HG03354 (cell line): ENCODE results near the gene ANKRD31.
"Not testable (repeated sequence)": the region's sequence is repeated elsewhere in the genome, so short reads cannot be mapped to it uniquely, and the experiment has no call there.

ENCODE experiments used
- ATAC-seq: cut with Tn5 transposase; IDR thresholded peaks from one replicate; pipeline ENCODE4 v1.9.1; 2021; ENCODE audit warnings: mild to moderate bottlenecking; ENCODE audit not compliant: unreplicated experiment, poor library complexity, severe bottlenecking

ANKRD31 gene

DNA sequence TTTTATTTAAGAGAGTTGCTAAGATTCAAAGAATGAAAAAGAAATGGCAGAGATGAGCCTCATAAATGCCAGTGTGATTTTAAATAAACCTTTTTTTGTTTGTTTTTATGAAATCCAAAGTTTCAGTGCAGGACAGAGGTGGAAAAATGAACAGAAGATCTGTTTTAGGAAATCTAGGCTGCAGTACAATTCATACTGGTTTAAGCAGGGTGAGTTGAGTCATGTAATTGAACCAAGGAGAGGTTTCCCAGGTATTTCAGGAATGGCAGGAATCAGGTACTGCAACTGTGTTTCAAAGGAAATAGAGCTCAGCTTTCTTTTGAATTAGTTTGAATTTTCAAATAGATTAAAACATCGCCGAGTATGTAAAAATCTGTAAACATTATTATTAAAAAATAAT, 3.0 kb upstream of the ANKRD31 start:
- no peak for ATAC-seq

DNA sequence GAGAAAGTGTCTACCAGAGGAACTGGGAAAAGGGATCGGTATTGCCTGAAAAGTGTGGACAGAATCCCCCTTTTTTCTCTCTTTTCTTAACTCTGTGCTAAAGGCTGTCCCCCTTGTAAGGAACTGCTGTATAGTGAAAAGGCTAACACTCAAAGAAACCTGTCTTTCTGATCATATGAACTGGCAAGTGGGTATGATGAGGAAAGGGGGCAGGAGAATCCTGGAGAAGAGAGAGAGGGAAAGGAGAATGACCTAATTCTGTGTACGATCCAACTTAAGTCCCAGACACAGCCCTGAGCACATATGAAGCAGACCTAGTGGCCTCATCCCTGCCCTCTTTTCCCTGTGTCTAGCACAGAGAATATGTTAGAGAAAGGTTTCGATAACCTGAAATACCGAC, 967 bp downstream of the ANKRD31 start:
- ATAC-seq = no peak

DNA sequence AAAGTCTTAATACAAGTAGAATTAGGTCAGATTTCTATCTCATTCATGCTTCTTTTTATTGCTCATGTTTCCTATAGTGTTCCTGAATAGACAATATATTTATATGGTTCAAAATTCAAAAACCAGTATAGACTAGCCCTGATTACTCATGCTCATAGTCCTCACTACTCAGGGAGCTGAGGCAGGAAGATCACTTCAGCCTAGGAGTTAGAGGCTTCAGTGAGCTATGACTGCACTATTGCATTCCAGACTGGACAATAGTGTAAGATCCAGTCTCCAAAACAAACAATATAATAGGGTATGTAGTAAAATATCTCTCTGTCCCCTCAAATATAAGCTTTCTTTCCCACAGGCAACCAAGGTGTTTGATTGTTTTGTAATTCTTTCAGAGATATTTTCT, 2.4 kb downstream of the ANKRD31 start:
- ATAC-seq = no peak

DNA sequence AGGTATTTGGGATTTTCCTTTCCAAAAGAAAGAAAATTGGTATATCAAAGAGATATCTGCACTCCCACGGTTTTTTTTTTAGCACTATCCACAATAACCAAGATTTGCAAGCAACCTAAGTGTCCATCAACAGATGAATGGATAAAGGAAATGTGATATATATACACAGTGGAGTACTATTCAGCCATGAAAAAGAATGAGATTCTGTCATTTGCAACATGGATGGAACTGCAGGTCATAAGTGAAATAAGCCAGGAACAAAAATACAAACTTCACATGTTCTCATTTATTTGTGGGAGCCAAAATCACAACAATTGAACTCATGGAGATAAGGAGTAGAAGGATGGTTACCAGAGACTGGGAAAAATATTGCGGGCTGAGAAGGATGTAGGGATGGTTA, 9.8 kb downstream of the ANKRD31 start:
- no peak for ATAC-seq

DNA sequence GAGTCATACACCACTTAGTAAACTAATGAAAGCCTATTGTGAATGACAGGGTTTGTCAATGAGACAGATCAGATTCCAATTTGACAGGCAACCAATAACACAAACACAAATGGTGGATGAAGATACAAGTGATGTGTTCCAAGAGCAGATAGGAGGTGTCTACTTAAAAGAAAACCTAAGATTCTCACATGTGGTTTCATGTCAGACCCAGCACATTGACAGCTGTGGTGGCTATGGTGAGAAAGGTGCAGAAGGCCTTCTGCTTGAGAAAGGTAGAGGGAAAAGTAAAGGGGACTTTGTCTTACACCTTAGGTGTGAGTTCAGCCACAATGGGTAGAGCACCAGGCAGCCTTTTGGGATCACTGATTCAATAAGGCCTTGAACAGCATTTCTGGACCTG, 11.2 kb downstream of the ANKRD31 start:
- ATAC-seq = no peak

DNA sequence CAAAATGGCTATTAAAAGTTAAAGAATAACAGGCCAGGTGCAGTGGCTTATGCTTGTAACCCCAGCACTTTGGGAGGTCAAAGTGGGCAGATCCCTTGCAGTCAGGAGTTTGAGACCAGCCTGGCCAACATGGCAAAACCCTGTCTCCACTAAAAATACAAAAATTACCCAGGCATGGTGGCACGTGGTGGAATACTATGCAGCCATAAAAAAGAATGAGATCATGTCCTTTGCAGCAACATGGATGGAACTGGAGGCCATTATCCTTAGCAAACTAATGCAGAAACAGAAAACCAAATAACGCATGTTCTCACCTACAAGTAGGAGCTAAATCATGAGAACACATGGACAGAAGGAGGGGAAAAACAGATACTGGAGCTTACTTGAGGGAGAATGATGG, 15.9 kb downstream of the ANKRD31 start:
- ATAC-seq = not testable (repeated sequence)

DNA sequence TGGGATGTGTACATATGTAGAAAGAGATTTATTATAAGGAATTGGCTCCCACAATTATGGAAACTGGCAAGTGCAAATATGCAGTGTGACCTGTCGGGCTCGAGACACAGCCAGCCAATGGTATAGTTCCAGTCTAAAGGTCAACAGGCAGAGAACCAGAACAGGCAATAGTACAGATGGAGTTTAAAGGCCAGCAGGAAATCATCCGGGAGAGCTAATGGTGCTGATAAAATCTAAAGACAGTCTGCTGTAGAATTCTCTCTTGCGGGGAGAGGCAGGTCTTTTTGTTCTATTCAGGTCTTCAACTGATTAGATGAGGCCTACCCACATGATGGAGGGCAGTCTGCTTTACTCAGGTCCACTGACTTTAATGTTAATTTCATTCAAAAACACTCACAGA, 21.8 kb downstream of the ANKRD31 start:
- ATAC-seq = no peak

DNA sequence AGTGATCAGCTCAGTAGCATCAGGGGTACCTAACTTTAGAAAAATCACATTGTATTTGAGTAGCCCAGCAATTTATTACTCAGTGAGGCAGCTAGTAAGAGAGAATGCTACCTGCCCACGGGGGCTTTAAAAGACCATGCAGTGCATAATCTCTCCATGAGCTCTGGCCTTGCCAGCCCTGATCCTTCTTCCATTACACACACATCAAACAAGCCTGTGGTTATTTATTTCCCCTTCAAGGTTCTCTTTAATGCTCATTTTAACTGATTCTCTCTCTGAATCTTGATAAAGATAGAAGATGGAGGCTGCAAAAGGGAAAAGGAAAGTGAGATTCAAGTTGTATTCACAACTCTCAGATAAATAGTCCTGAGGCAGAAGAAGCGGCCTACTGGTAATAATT, 22.3 kb downstream of the ANKRD31 start:
- no peak for ATAC-seq

DNA sequence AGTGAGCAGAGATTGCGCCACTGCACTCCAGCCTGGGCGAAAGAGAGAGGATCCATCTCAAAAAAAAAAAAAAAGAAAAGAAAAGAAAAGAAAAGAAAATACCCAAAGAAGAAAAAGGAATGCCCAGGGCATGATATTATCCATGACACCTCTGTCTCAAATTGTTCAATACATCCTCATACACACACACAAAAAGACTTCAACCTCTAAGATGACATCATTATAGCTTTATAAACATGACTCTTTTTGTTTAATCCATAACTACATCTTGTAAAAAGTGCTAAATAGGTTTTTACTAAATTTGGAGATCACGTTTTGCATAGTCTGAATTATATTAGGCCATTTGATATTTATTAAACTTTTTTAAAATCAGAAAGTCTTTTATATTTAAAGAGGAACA, 33.1 kb downstream of the ANKRD31 start:
- ATAC-seq = no peak

DNA sequence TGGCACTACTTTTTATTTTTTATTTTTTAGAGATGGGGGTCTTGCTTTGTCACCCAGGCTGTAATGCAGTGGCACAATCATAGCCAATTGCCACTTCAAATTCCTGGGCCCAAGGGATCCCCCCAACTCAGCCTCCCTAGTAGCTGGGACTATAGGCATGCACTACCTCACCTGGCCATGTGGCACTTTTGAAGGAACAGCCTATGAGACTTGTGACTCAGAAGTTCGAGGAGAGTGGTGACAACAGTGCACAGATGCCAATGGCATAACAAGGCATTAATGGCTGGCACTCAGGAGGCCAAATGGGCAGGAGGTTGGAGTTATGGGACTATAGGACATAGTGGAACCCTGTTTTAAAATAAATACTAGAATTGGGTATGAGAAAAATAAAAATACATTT, 33.7 kb downstream of the ANKRD31 start:
- ATAC-seq = no peak

DNA sequence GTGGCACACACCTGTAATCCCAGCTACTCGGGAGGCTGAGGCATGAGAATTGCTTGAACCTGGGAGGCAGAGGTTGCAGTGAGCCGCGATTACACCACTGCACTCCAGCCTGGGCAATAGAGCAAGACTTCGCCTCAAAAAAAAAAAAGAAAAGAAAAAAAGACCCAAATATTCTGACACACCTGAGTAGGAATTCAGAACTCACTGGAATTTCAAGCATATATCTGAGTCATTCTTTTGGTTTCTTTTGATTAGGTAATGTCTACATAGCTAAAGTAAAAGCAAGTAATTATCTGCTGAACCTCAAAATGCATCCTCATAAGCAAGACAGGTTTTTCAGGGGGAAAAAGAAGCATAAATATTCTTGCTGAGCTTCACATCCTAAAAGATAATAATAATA, 35.9 kb downstream of the ANKRD31 start:
- ATAC-seq = no peak

DNA sequence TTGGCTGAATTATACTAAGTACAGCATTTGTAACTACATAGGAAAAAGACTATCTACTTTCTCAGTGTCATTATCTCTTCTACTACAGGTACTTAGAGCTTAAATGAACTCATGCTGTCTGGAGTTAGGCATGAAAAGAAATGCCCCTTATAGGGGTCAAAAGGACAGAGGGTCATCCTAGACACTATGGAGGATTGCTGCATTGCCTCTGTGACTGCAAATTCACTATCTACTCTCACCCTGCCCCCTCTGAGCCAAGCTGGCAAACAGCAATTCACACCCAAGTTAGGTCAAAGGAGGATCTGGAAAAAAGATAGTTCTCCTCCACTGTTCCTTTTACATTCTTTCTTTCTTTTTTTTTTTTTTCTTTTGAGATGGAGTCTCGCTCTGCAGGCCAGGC, 36.7 kb downstream of the ANKRD31 start:
- ATAC-seq = no peak

DNA sequence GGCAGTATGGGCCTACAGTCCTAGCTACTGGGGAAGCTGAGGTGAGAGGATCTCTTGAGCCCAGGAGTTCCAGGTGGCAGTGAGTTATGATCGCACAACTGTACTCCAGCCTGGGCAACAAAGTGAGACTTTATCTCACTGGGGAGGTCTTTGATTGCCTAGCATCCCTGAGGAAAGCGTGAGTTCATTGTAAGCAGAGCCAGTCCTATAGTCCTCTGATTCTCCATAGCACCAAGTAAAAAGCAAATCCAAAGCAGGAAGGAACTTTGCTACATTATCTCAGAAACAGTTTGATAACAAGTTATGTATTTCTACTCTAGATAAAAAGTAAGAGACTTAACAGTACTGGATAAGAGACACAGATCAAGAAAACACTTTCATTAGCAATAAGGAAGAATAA, 37.6 kb downstream of the ANKRD31 start:
- no peak for ATAC-seq

DNA sequence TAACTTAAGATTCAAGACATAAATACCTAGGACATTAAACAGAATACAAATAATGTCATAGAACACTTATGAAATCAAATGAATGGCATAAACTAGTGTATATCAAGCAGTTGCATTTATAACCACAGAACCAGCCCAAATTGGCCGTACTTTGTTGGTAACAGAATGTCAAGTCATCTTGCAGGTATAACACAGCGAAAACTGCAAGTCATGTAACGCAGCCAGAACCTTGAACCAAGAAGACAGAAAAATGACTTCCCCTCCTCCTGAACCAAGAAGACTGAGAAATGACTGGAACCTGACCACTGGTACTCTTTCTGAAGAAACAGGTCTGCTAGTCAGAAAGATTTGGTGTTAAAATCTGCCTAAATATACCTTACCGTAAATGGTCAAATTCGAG, 38.9 kb downstream of the ANKRD31 start:
- no peak for ATAC-seq

DNA sequence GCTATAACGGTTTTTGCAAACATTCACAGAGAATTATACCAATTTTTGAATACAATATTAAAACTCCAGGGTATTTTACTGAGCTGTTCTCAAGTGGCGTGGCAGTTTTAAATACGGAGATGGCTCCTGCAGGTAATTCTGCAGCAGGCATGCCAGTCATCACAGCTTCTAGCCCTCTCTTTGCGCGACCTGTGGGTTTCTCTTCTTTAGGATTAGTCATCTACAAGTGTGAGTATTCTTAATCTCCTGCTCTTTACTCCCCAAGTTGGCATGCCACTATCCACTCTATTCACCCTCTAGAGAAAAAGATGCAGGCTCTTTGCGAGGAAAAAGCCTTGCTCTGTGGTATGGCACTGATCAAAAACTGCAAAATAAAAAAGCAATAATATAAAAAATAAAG, 43.9 kb downstream of the ANKRD31 start:
- no peak for ATAC-seq

DNA sequence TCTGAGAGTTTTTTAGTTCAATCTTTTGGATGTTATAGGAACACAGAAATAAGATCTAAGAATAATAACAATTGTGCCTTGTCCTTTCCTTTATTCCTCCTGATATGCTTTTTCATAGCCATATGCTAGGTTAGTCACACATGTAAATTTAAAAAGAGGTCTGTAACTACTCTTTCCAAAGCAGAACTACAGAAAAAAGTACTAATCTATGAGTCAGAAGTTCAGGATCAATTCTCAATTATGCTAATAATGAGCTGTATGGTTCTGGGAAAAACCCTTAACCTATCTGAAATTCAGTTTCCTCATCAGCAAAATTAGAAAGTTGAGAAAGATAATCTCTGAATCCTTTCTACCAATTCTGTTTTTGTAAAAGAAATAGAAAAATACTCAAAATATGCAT, 44.4 kb downstream of the ANKRD31 start:
- ATAC-seq = no peak

DNA sequence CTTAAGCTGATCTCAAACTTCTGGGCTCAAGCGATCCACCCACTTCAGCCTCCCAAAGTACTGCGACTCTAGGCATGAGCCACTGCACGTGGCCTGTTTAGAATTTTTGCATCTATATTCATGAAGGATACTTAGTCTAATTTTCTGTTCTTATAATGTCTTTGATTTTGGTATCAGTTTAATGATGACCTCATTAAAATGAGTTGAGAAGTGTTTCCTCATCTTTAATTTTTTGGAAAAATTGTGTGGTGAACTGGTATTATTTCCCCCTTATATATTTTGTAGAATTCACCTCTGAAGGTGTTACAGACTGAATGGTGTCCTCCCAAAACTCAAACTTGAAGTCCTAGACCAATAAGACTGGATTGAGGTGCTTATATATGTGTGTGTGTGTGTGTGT, 46.5 kb downstream of the ANKRD31 start:
- ATAC-seq = no peak

DNA sequence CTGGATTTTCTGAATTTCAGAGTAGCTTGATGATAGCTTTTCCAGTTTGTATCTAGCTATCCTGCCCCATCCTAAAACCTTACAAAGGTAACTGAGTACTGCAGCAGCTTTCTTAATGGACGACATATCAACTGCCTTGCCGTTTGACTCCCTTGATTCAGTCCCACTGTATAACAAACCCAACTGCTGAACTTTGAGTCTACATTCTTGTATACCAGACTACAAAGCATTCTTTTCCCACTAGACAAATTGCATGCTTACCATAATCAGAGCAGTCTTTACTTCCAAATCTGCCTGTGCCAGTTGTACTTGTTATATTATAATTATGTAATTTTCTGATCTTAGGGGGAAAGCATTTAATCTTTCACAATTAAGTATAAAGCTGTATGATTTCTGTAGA, 47.3 kb downstream of the ANKRD31 start:
- ATAC-seq = no peak

DNA sequence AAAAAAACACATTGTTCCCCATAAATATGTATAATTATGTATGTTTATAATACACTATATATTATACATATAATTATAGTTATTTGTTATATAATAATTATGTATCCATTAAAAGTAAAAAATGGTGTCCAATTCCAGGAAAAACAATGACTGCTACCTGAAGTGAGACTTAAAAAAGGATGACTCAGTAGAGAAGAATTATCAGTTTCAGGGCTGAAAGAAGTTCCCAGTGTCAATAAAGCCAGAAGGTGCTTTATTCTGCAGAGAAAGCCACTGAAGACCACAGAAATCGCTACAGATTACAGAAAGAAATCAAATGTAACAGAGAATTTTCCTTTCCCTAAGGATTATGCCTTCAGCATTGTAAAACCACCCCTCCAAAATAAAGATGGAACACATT, 50.9 kb downstream of the ANKRD31 start:
- ATAC-seq = no peak

DNA sequence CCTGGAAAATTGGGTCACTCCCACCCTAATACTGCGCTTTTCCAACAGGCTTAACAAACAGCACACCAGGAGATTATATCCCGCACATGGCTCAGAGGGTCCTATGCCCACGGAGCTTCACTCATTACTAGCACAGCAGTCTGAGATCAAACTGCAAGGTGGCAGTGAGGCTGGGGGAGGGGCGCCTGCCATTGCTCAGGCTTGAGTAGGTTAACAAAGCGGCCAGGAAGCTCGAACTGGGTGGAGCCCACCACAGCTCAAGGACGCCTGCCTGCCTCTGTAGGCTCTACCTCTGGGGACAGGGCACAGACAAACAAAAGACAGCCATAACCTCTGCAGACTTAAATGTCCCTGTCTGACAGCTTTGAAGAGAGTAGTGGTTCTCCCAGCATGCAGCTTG, 60.7 kb downstream of the ANKRD31 start:
- ATAC-seq = not testable (repeated sequence)

DNA sequence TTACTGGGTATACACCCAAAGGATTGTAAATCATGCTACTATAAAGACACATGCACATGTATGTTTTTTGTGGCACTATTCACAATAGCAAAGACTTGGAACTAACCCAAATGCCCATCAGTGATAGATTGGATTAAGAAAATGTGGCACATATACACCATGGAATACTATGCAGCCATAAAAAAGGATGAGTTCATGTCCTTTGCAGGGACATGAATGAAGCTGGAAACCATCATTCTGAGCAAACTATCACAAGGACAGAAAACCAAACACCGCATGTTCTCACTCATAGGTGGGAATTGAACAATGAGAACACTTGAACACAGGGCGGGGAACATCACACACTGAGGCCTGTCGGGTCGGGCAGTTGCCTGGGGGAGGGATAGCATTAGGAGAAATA, 61.8 kb downstream of the ANKRD31 start:
- ATAC-seq = not testable (repeated sequence)

DNA sequence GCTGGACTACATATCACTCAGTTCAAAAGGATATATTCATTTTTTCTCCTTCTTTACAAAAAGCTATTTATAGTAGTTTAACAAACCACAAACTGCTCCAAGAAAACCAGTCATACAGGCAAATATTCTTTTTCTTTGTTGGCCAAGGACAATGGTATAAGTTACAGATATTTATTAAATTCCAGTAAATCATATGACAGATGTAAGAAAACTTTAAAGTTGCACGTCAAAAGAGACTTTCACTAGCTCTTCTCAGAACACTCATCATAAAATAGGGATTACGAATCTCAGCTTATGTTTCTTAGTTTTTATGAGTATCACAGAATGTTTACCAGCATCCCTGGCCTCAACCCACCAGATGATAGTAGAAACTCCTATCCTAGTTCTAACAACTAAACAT, 67.2 kb downstream of the ANKRD31 start:
- ATAC-seq = no peak
